Measurements from ENCODE around the gene SLC27A1.

The SLC27A1 gene

DNA sequence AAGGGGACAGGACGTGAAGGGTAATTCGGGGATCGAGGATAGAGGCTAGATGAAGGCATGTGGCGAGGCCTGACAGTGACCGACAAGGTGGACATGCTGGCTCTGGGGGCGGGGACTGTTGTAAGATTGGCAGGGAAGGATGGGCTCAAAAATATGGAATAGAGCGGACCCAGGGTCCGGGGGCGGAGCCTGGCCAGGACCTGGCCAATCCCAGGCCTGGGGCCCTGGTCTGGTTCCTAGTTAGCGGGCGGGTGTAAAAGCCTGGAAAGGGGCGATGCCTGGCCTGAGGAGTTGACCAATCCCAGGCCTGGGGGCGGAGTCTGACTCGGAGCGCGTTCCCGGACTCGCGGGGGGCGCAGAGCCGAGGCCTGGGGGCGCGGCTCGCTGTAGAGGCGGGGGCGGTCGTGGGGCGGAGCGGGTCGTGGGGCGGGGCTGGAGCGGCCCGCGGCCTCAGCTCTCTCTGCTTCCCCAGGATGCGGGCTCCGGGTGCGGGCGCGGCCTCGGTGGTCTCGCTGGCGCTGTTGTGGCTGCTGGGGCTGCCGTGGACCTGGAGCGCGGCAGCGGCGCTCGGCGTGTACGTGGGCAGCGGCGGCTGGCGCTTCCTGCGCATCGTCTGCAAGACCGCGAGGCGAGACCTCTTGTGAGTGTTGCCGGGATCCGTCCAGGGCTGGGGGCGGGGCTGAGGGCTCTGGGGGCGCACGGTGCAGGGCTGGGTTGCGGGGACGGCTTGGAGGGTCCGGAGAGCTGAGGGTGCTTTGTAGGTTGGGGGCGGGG lies at the start of gene SLC27A1:
Gene SLC27A1 (plus strand): TSS at position 457 of the 774 bp plus-strand sequence. CDS start 17 bp downstream, at position 474.
- peak; percentile 79 for DNase-seq (ENCODE audit: low spot score)

DNA sequence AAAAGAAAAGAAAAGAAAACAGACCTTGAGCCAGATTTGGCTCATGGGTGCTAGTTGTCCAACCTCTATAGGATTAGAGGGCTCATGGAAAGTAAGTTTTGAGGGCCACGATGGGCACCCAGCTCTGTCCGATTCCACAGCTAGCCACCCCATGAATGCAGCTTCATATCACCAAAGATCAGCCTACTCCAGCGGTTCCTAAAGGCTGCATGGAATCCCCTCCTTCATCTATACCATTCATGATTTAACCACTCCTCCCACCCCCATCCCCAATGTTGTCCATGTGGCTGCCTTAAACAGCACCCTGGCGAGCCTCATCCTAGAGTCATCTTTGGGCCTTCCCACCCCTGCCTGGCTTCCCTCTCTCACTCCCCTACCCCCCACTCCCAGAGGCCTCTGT lies 48.4 kb upstream of the SLC27A1 start:
- DNase-seq (ENCODE audit: low spot score) = no peak

DNA sequence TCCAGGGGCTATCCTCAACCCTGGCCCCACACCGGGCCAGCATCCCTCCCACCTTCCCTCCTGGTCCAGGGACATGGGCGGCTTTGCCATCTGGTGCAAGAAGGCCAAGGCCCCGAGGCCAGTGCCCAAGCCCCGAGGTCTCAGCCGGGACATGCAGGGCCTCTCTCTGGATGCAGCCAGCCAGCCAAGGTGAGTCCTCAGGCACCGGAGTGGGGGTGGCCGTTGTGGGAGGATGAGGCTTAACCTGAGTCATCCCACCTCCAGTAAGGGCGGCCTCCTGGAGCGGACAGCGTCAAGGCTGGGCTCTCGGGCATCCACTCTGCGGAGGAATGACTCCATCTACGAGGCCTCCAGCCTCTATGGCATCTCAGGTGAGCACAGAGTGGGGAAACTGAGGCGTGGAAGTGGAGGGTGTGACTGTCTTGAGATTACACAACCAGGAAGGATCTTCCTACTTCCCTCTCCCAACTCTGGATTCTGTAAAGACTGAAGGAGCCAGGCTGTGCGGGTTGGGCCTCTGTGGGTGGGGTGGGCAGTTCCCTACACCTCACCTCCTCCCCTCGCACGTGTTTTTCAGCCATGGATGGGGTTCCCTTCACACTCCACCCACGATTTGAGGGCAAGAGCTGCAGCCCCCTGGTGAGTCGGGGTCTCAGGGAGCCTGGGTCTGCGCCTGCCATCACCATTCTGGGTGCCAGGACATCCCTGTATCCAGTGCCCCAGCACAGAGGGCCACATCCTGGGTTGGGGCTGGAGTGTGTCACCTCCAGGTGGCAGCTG lies 46.7 kb upstream of the SLC27A1 start:
- DNase-seq (ENCODE audit: low spot score) = no peak

DNA sequence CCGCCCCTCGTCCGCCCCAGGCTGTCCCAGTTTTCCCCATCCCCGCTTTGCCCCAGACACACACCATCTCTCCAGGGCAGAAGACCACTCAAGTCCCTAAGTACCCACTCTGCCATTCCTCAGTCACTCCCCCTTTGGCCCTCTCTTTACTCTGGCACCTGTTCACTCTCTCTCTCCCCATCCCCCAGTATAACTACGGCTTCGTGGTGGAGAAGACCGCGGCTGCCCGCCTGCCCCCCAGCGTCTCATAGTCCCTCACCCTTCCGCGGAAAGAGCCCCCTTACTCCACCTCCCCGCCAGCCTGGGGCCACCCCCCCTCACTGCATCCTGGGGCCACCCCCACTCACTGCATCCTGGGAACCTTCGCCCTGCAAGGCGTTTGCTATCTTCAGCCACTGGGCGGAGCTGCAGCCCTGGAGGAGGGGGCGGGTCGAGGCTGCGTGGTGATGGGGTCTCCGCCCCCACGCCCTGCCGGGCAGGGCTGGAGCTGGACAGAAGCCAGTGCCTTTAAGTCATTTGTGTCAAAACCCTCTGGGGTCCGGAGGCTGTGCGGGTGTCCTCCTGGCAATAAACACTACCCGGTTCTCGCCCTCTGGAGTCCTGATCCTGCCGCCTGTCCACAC lies 45.5 kb upstream of the SLC27A1 start:
- DNase-seq (ENCODE audit: low spot score) = no peak

DNA sequence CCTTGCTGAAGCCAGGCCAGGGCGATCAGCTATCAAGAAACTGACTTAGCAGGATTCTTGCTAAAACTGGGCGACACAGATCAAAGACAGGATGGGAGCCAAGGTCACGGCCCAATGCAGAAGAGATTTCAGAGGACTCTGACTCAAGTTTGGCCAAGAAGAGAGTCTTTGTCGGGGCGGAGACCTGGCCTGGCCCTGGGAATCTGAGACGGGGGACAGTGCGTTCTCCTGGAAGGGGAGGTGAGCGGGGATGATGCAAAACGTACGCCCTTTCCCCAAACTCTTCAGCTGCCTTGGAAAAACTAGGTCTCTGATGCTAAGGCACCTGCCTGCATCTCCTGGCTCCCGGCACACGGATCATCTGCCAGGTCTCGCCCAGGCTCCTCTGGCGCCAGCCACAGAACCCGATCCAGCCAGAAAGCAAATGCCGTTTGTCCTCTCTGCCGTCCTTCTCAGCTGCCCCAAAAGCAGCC lies 40.6 kb upstream of the SLC27A1 start:
- DNase-seq (ENCODE audit: low spot score) = no peak

DNA sequence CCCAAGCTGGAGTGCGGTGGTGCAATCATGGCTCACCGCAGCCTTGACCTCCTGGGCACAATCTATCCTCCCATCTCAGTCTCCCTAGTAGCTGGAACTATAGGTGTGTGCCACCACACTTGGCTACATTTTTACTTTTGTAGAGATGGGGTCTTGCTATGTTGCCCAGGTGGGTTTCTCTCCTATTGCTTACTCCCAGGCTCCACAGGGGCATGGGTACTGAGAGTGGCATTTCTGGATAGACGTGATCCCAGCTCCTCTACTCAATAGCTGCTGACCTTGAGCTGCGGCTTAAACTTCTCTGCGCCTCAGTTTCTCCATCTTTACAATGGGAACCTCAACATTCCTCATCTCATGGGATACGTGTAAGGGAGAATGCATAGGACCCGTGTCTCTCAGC lies 38.9 kb upstream of the SLC27A1 start:
- DNase-seq (ENCODE audit: low spot score) = no peak

DNA sequence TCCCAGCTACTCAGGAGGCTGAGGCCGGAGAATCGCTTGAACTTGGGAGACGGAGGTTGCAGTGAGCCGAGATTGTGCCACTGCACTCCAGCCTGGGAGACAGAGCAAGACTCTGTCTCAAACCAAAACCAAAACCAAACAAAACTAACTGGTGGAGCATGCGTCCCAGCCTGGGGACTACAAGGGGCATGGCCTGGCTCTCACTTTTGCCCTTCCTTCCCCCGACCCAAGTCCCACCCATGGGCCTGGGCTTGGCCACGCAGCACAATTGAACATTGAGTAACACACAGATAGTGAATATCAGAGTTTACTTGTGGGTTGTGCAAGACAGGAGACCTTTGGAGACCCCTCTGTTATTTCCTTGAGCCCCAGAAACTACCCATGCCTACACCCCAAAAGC lies 35.1 kb upstream of the SLC27A1 start:
- DNase-seq (ENCODE audit: low spot score) = no peak

DNA sequence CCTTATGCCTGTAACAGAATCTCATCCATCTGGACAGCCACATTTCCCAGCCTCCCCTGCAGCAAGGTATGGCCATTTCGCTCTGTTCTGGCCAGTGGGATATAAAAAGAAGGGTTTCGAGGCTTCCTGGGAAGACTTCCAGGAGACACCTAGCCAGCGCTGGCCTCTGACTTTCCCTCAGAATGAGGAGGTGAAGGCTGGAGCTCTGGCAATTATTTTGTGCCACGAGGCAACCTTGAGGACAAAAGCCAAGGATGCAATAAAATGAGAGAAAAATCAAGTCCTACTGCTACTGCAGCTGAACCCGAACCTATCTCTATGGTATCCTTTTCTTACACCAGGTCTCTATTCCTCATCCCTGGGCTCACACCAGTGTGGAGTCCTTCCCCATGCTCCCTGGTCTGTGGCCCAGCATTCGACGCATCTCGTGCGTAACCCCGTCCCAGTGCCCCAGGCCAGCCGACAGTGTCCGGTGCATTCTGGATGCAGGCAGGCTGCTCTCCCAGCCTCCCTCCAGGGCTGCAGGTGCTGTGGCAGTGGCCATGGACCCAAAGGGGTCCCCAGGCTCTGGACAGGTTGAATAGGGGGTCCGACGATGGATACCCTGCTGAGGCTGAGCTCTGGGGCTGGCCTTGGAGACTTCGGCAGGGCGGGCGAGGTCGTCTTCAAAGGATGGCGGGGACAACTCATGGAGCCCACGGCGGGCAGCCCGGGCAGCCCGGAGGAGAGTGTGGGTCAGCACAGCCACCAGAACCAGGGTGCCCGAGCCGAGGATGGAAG lies 34.0 kb upstream of the SLC27A1 start:
- no peak for DNase-seq (ENCODE audit: low spot score)

DNA sequence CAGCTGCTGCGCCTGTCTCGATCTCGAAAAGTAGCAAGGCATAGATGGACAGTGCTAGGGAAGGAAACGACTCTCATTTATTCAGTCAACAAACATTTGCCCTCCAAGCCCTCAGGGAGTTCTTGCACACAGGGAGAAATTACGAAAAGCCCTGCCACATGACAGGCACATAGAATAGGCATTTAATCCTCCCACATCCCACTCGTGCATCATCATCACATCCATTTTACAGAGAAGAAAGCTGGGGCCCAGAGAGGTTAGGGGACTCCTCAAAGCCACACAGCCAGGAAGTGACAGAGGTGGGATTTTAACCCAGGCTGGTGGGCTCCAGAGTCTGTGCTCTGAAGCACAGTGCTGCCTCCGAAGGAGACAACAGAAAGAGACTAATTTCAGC lies 33.5 kb upstream of the SLC27A1 start:
- DNase-seq (ENCODE audit: low spot score) = no peak

DNA sequence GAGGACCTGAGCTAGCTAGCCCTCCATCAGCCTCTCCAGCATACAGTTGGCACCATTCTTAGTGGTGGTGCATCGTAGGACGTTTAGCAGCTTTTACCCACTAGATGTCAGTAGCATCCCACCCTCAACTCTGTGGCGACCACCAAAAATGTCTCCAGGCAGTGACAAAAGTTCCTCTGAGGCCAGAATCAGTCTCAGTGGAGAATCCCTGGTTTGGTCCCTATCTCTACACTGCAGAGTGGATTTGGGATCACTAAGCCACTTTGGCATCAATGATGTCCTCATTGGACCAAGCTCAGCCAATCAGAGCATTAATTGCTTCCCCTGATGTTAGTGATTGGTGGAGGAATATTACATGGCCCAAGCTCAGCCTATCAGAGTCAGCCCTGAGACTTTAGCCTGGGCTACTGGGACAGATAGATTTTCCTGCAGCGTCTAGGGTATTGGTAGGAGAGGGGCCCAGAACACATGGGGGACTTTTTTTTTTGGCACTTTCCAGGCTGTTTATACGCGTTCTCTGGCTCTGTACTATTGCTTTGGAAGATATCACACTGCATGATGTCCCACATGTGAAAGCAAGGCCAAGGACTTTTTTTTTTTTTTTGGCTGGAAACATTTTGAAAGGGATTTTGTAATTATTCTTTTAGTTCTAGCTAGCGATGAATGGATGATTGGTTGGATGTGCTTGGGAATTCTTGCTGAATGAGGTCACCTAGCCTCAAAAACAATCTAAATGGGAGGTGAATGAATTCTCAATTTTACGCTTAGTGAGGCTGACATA lies 28.9 kb upstream of the SLC27A1 start:
- DNase-seq (ENCODE audit: low spot score) = peak; percentile 47

DNA sequence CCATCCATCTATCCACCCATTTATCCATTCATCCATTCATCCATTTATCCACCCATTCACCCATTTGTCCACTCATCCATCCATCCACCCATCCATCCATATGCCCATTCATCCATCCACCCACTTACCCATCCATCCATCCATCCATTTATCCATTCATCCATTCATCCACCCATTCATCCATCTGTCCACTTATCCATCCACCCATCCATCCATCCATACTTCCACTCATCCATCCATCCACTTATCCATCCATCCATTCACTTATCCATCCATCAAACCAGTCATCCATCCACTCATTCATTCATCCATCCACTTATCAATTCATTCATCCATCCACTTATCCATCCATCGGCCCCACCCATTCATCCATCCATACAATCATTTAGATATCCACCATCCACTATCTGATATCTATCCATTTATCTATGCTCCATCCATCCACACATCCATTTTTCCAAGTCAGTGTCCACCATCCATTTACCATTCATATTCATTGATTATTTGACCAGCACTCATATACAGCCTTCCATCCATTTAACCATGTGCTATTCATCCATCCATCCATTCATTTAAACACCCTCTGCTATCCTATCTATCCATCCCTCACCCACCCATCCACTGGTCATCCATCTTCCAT lies 24.7 kb upstream of the SLC27A1 start:
- no peak for DNase-seq (ENCODE audit: low spot score)

DNA sequence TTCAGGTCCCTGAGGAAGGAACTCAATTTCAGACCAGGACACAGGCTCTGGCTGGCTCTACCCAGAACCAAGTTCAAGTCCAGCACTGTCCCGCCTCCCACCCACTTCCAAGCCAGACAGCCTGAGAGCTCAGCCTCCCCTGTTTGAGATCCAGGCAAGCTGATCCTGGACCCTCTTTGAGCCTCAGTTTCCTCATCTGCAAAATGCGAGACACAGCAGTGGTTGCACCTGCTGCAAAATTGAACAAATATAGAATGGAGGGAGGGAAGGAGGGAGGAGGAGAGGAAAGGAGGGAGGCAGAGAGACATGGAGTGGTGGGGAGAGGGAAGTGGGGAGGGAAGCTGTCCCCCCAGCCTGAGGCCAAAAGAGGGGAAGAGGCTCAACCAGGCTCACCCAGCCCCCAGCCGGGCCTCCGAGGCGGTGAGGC lies 22.6 kb upstream of the SLC27A1 start:
- DNase-seq (ENCODE audit: low spot score) = no peak

DNA sequence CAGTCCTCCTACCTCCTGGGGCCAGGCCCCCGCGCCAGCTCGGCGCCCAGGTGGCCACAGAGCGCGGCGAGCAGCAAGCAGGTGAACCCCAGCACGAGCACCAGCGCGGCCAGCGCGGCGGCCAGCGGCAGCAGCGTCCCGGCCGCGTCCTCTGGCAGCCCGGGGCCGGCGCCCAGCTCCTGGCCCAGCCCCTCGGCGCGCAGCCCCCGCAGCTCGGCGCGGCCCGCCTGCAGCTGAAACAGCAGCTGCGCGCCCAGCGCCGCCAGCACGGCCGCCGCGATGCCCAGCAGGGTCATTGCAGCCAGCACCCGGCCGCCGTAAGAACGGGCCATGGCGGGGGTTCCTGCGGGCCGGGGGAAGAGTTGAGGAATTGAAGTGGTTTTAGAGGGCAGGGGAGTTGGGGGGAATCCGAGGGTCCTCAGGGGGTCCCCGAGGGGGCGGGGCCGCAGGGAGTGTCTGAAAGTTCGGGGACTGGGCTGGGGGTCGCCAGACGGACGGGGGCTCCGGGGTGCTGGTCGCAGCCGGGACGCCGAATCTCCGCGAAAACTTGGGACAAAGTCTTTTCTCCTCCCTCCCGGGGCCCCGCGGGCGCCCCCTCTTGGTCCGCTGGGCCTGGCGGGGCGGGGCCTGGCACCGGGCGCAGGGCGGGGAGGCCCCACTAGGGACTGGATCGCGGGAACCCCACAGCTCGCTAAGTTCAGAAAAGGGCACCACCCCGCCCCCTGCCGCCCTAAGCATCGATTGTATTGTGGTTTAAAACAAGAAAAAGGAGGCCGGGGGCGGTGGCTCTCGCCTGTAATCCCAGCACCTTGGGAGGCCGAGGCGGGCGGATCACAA lies 22.0 kb upstream of the SLC27A1 start, which contains the start of gene TMEM221:
Gene TMEM221 (minus strand): TSS at position 538 of the 837 bp plus-strand sequence. CDS start 206 bp downstream, at position 332.
- peak; percentile 80 for DNase-seq (ENCODE audit: low spot score)

DNA sequence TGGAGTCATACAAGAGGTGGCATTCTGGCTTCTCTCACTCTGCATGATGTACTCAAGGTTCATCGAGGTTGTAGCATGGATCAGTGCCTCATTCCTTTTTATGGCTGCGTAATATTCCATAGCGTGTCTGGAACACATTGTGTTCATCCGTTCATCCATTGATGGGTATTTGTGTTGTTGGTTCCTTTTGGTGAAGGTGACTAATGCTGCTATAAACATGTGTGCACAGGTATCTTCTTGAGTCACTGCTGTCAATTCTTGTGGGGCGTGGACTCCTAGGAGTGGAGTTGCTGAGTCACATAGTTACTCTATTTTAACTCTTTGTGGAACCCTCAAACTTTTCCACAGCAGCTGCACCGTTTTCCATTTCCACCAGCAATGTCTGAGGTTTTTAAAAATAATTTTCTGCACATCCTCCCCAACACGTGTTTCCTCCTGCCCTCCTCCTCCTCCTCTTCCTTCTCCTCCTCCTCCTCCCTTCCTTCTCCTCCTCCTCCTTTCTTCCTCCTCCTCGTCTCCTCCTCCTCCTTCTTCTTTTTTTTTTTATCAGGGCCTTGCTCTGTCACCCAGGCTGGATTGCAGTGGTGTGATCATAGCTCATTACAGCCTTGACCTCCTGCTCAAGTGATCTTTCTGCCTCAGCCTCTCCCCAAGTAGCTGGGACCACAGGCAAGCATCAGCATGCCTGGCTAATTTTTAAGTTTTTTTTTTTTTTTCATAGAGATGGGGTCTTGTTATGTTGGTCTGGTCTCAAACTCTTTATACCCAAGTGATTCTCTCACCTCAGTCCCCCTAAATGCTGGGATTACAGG lies 19.9 kb upstream of the SLC27A1 start:
- no peak for DNase-seq (ENCODE audit: low spot score)

DNA sequence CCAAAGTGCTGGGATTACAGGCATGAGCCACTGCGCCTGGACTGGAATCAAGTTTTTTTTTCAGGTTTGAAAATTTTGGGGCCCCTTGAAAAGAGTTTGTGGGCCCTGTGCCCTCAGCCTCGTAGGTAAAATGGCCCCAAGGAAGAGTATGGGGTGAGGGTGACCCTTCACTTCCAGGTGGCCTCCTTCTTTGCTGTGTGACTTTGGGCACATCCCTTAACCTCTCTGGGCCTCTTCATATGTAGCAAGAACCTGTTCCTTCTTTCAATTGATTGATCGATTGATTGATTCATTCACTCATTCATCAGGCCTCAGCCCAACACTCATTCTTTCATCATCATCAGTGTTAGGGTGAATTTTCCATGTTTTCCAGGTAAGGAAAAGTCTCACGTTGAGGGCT lies 18.5 kb upstream of the SLC27A1 start:
- DNase-seq (ENCODE audit: low spot score) = no peak

DNA sequence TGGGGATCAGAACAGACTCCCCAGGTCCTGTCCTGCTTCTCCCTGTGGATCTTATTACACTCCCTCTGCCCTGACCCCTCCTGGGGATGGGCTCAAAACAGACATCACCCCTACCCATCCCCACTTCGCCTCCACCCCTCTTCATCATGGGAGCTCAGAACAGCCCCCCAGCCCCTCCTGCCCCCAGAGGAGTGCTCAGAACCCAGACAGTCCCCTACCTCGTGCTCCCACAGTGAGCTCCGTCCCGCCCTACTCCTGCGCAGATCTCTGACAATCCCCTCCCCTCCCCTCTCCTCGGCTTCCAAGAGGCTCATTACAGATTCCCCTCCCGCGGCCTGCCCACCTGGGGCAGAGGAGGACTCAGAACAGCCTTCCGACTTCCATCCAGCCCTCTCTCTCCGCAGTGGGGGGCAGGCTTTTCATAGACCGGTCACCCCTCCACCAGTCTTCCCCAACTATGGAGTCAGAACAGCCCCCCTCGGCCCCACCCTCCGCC lies 15.7 kb upstream of the SLC27A1 start:
- DNase-seq (ENCODE audit: low spot score) = no peak

DNA sequence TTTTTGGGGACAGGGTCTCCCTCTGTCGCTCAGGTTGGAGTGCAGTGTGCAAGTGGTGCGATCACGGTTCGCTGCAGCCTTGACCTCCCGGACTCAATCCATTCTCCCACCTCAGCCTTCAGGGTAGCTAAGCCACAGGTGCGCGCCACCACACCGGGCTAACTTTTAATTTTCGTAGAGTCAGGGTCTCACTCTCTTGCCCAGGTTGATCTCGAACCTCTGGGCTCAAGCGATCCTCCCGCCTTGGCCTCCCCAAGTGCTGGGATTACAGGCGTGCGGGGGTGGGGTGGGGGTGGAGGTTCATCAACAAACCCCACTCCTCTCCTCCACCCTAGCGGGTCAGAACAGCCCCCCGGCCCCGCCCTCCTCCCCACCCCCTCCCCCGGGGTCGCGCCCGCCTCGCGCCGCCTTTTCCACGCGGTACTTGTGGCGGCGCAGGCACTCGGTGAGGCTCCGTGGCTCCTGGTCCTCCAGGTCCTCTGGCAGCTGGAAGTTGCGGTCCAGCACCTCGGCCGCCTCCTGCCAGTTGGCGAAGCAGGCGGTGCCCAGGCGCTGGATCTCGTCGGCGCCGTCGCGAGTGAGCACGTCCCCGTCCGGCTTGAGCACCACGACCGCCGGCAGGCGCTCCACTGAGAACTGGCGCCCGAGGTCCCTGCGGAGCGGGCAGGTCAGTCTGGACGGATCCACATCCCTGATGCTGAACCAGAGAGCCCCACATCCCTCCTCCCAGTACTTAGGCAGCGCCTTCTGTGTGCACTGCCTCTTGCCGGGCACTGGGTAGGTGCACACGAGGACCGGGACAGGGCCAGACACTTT lies 14.8 kb upstream of the SLC27A1 start:
- DNase-seq (ENCODE audit: low spot score) = no peak

DNA sequence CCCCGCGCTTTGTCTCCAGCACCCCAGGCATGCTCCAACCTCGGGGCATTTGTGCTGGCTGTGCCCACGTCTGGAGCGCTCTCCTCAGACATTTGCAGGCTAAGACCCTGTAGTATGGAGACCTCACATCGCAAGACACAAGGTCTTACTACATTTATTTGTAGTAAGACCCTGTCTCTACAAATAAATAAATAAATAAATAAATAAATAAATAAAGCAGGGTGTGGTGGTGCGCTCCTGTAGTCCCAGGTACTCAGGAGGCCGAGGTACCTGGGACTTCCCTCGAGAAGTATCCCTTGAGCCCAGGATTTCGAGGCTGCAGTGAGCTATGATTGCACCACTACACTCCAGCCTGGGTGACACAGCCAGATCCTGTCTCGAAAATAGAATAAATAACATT lies 14.2 kb upstream of the SLC27A1 start:
- no peak for DNase-seq (ENCODE audit: low spot score)
